SKM-1 (cell line): Measurements from ENCODE around the gene ADAMTS3.
"Not testable (repeated sequence)": the region's sequence is repeated elsewhere in the genome, so short reads cannot be mapped to it uniquely, and the experiment has no call there.

ENCODE experiments used
- DNase-seq: peaks from one replicate; lab custom pipeline; 2025; ENCODE audit not compliant: unreplicated experiment; lab: John Stamatoyannopoulos, UW

The ADAMTS3 gene

DNA sequence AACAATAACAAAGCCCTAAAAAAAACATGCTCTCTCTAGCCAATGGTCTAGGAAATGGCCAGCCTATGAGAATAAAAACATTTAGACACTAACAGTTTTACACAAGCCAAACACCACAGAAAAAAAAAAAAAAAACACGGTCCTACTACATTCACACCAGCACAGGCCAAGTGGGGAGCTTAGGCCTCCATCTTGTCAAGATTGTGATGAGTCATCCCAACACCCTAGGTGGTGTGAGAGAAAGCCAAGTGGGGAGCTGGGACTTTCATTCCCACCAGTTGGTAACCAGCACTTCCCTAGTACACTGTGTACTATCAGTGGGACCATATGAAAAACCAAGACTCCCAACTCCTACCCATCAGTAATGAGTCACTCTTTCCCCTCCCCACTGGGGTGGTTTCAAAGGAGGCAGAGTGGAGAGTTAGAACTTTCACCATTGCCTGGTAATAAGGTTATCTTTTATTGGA, 95.6 kb downstream of the ADAMTS3 start:
- DNase-seq = no peak

DNA sequence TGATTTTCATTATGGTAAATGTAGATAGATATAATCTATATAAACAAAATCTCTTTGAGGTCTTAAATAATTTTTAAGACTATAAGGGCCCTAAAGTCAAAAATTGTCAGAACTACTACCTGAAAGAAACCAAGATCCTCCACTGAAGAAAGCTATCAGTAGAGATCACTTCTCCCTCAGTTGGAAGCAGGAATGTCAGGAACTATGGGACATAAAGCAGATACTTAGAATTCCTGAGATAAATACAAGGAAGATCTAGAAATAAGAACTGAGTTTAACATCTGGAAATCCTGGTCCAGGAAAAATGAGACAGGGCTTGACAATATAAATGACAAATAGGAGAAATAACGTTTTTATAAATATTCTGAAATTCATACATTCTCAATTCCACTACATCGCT, 97.2 kb downstream of the ADAMTS3 start:
- no peak for DNase-seq

DNA sequence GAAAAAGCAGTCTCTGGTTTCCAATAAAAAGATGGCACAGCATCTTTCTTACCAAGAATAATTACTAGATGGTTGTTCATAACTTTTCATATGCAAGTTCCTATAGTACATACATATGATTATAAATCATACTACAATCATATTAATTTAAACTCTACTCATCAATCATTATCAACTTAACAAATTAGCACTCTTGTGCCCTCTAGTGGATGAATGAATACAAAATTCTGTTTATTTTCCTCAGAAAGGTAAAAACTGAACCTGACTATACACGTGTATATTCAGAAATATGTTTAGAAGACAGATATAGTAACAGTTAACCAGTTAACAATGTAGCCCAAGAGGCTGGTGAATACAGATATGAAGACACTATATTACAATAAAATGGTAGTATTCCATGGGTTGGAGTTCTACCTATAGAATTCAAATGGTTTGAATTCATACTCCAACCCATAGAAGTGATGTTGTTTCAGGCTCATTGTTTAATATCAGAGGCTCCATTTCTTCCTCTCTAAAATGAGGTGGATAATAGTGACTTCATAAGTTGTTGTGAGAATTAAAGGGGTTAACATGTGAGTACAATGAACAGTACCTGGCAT, 100.0 kb downstream of the ADAMTS3 start:
- DNase-seq = no peak

DNA sequence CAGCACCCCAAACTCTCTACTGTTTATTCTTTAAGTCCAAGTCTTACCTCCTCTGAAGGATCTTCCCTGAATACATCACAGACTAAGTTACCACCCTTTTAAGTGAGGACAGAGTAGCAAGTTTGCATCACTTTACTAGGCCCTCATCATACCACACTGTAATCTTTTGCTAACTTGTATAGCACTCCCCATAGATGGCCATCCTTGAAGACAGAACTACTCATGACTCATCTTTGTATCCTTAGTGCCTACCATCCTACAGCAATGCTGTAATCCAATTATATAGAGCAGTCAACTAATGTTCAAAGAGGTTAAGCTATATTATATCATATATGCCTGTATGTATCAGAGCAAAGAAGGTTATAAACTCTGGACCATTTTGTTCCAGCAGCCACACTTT, 101.4 kb downstream of the ADAMTS3 start:
- DNase-seq = no peak

DNA sequence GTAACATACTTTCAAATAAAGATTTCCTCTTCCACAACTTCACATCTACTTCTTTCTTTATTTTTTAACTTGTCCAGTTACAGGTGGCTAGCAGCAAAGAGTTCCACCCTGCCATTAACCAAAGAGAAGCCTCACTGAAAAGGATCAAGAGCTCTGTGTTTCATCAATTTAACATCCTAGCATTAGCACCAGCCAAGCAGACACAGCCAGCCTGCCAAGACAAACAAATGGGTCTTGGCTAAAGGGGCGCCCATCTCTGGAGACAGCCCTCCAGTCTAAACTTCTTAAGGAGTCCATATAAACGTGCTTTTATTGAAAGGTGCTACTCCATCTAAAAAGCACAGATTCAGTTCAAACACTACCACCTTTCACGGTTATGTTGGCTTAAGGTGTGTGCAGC, 105.3 kb downstream of the ADAMTS3 start:
- no peak for DNase-seq

DNA sequence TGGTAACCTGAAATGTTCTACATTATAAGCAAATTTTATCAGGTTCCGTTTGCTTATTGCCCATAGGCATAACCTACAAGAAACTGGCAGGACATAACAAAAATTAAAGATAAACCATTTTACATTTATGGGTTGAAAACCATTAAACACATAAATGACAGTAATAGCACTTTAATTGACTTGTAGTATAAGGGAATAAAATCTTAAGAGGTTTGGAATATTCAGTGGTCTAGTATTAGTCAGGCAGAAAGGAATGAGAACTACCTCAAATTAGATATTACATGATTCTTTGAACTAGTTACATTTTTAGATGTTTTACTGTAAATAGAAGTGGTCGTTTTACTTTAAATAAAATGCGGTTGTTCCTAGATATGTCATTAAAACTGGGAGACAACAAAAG, 111.9 kb downstream of the ADAMTS3 start:
- DNase-seq = no peak

DNA sequence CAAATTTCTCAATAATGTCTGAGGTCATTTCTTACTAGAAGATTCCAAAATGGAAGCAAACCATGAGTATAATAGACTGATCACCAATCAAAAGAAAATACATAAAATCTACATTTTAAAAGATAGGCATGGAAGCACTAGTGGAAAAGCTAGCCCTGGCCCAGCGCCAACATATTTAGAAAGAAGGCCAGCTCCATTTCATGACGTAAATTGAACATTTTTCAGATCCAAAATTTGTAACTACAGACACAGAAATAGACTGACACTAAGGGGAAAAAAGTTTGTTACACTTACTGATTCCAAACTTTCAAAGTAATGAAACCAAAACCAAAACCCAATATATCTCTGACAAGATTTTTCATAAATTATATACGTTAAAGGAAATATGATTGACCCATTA, 117.7 kb downstream of the ADAMTS3 start:
- no peak for DNase-seq

DNA sequence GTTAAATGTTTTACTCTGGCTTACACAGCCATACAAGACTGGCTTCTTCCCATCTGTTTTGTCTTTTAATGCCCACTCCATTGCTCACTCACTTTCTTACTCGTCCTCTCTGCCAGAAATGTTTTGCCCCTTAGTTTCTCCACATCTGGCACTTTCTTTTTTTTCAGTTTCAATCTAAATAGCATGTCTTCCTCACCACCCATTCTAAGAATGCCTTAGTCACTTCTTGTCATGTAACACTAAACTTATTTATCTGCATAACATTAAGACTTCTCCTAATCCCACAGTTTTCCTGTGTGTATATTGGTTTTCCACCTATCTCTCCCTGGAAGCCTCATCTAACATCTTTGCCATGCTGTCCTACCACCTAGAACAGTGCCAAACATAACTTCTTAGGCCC, 119.3 kb downstream of the ADAMTS3 start:
- DNase-seq = no peak

DNA sequence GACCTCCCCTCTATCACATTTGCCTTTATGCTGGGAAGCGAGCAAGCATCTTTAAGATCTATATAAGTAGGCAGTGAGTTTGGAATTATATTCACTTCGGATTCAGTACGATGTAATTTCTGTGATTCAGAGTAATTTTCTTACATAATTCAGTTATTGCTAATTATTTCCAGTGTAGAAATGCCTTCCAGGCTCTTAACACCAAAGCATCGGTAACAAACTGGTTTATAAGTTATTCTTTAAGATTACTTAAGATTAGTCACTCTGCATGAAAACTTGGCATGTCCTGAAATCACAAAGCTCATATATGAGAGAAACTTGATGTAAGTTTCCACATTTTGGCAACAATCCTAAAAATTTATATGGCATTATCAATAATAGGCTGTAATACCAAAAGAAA, 120.8 kb downstream of the ADAMTS3 start:
- no peak for DNase-seq

DNA sequence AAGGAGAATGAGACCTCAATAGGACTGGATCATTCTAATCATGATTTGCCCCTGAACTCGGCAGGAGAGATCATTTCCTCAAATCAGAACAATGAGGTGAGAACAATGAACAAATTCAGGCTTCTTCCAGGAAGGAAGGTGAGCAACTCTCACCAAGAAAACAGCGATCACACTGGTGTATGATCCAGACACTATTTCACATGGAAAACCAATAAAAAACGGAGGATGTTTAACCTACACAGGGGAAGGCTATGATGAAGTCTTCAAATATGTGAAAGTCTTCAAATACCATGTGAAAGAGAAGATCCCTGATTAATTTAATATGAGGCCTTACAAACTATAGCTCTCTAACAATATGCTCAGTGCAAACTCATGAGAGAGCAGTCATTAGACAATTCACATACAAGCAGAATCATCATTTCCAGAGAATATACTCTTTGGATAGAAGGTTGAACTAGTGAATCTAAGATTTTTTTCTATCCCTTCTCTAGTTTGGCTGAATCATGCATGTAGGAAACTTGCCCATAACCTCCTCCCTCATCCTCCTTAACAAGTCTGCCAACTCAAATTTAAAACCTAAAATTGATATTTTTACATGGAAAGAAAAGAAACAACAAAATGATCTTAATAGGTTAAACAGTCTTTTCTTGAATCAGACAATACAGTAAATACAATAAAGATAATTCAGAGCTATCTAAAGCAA, 122.5 kb downstream of the ADAMTS3 start:
- DNase-seq = no peak

DNA sequence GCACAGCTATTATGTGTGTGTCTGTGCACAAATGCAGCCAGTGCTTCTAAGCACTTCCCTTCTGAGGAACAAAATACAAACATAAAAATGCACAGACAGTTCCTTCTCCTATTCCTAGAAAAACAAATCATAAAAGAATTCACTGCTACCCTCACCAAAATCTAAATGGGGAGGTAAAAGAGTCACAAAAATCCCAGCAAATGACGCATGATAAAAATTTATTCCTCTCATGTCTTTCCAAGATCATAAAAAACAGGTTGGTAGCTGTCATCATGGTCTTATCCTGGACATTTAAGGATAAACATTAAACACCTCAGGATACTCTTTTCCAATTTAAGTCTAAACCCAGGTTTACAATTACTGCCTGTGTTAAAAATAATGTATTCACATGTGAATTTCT, 124.9 kb downstream of the ADAMTS3 start:
- DNase-seq = no peak

DNA sequence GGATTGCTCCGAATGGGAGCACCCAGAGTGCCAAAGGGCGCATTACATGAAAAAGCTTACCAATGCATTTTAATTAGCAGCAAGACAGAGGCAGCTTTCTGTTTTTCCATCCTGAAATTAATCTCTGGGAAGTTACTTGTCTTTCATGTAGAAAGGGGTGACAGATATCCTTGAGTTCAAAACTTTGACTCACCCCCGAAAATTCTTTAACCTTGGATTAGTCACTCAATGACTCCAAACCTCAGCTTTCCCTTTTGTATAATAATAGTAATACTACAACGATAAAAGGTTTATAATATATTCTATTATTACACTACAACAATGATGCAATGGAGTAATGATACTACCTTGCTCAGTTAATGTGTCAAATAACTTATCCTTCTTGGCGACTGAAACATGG, 126.3 kb downstream of the ADAMTS3 start:
- no peak for DNase-seq

DNA sequence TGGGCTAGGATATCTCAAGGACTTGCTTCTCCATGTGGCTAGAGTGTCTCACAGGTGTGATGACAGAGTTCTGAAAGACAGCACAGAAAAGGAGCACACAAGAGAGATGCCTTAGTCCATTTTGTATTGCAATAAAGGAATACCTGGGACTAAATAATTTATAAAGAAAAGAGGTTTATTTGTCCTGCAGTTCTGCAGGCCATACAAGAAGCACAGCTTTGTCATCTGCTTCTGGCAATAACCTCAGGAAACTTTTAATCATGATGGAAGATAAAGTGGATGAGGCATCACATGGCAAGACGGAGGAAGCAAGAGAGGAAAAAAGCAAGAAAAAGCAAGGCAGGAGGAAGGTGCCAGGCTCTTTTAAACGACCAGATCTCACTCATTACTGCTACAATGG, 126.9 kb downstream of the ADAMTS3 start:
- no peak for DNase-seq

DNA sequence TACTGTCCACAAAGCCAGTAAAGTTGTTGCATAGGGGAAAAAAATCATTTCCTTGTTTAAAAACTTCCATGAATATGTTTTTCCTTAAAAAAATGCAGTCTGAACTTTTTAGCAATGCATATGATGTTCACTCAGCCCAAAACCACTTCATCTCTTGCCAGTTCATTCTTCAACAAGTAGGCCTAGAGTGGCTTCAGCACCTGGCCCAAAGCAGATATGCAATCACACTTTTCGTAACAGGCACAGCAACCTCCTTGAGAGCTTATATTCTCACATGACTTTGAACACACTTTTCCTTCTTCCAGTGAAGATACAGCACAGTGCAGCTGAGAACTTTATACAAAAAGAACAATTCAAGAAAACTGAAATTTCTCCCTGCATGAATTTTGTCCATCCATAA, 128.6 kb downstream of the ADAMTS3 start:
- no peak for DNase-seq

DNA sequence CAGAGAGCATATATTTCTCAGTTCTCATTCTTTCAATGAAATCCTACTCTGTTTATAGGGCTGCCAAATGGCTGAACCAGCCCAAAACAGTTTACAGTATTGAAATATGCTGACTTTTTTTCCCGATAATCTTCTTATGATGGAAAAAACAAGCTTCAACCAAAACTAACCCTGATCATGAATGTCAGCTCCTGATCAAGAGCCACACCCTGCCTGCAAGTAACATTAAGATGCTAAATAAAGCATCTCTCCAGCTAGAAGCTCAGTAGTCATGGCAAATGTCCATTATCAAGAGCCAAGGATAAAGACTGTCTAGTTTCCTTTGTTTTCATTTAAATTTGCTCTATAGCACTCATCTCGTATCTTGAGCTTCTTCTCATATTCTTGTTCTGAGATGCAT, 136.0 kb downstream of the ADAMTS3 start:
- no peak for DNase-seq

DNA sequence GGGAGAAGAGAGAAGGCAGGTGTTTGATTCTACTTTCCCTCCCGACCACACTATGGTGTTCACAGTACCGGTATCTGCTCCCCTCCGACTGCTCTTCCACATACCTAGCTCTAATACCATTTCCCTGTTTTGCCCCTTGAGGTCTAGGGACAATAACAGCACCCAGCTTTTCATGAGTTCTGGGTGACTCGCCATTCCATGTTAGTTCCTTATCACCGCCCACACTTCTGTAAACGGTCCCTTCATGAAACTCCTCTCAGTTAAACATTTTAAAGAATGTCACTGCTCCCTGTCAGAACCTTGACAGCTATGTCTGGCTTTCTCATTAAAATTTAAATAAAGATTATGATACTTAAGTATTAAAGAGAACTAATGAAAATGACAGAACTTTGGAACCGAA, 136.7 kb downstream of the ADAMTS3 start:
- no peak for DNase-seq

DNA sequence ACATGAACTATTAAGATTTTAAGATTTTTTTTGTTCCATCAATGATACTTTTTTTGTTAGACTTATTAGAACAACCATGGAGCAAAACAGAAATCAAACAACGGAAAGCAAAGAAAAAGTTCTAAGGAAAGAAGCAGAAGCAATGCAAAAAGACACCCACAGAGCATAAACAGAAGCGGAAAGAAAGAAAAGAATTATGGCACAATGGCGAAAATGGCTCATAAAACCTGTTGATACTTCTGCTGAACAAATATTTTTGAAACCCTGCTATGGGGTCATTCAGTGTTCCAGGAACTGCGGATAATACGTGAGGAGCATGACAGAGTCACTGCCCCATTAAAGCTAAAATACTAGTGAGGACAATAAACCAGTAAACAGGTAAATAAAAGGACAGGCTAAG, 138.0 kb downstream of the ADAMTS3 start:
- DNase-seq = no peak

DNA sequence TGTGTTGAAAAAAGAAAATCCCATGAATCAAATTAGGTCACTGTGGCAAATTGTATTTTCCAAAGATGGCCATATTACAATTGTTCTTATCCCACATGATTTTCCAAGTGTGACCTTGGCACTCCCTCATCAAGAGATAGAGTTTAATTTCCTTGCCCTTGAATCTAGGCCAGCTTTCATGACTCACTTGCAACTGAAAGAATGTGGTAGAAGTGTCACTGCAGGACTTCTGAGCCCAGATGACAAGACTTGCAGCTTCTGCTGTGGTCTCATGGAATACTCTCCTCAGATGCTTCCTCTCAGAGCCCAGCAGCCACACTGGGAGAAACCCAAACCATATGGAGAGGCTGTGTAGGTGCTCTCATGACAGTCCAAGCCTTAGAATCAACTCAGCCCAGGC, 139.0 kb downstream of the ADAMTS3 start:
- no peak for DNase-seq

DNA sequence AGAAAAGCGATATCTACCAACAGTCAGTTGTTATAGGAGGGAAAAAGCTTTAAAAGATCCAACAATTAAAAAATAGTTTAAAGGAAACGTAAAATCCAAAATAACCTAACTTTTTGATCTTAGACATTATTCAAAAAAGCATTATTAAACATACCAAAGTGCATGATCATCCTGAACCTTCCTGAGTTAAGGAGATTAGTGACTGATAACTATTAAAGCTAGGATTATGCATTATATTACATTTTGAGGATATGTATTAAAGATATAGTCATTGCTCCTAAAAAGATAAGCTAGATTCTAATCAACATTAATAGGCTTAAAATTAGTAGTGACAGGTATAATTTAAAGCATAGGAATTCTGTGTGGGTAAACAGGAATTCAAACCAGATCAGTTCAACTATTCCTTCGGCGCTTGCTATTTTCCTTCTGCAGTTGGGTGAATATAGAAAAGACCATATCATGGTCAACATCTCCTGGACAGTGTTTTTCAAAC, 139.6 kb downstream of the ADAMTS3 start:
- no peak for DNase-seq

DNA sequence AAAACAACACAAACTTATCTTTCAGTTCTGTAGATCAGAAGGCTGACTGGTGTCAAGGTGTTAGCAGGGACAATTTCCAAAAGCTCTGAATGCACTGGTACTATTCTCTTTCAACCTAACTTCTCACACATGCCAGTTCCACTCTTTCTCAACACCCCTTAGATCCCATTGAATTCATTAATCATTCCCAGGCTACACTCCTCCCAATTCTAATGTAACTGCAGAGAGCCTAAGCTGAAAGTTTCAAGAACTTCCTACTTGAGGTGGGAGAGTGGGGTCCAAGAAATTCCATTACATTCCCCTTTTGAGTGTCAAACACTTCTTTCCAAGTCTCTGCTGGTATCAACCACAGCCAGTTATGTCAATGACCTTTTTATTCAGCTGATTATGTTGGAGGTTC, 142.0 kb downstream of the ADAMTS3 start:
- DNase-seq = no peak

DNA sequence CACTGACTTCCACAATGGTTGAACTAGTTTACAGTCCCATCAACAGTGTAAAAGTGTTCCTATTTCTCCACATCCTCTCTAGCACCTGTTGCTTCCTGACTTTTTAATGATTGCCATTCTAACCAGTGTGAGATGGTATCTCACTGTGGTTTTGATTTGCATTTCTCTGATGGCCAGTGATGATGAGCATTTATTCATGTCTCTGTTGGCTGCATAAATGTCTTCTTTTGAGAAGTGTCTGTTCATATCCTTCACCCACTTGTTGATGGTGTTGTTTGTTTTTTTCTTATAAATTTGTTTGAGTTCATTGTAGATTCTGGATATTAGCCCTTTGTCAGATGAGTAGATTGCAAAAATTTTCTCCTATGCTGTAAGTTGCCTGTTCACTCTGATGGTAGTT, 143.1 kb downstream of the ADAMTS3 start:
- not testable (repeated sequence) for DNase-seq

DNA sequence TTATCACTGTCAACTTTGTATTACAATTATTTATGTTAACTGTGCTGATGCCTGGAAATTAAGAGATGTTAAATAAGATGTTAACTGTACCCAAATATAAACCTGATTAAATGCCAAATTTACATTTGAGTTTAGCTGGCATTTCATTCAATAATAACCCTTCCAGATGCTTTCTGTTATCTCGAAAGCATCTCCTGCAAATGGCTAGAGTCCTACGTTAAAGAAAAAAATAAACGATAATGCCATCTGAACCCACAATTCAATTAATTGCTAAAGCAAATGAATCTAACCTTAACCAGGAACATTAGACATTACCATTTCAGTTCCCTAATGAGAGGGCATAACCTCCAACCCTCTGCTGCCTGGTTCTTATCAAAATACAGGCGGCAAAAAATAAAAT, 145.0 kb downstream of the ADAMTS3 start:
- DNase-seq = no peak

DNA sequence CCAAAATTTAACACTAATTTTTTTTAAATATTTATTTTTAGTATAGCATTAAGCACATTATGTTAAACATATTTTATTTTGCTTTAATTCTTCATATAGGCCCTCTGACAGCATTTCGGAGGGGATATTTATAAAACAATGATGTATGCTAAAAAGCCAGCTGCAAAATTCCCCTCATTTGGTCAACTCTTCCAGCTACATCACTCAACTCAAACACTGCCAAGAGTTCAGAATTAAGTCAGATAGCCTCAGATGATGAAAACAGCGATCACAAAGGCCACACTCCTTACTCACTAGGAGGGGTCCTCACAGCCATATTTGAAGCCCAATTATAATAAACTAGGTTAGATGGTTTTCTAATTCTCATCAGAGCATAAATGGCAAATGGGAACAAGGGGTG, 146.6 kb downstream of the ADAMTS3 start:
- DNase-seq = no peak
